GM18499 (cell line): ENCODE measurements around the gene NDUFB2.
A peak's percentile ranks its signal among the peaks of the same experiment; 100 is the strongest.
"Not testable (repeated sequence)": the region's sequence is repeated elsewhere in the genome, so short reads cannot be mapped to it uniquely, and the experiment has no call there.

Source experiments
- ATAC-seq: cut with Tn5 transposase; IDR thresholded peaks from one replicate; pipeline ENCODE4 v1.9.1; 2021; ENCODE audit warnings: moderate number of reproducible peaks; ENCODE audit not compliant: insufficient read depth, unreplicated experiment

The NDUFB2 gene

DNA sequence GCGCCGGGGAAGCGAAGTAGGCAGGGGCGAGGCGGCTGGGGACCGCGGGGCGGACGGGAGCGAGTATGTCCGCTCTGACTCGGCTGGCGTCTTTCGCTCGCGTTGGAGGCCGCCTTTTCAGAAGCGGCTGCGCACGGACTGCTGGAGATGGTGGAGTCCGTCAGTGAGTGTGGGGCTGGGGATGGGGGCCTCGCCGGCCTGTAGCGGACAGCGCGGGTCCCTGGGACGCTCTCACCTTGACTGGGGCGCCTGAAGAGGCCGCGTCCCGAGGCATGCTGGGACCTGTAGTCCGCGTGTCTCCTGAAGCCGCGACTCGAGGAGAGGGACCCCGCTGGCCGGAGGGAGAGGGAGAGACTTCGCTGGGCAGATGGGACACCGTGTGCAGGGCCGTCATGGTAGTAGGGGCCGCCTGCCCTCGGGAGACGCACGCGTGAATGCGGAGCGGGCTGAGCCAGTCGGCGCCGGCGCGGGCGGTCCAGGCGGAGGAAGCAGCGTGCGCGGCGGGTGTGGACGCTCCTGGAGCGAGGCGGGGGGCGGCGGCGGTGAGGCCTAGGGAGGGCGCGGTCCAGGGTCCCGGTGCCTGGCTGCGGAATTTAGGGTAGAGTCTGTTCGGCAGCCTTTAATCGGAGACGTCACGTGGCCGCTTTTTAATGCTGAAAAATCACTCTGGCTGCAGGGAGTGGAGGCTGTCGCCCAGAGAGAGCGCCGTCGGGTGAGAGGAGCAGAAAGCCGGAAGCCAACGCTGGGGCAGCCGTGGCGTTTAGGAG is at the start of gene NDUFB2:
TSS of gene NDUFB2 (plus strand) at position 29 of the 767 bp plus-strand sequence. CDS start at position 66, 37 bp downstream.
- peak; percentile 77 for ATAC-seq

DNA sequence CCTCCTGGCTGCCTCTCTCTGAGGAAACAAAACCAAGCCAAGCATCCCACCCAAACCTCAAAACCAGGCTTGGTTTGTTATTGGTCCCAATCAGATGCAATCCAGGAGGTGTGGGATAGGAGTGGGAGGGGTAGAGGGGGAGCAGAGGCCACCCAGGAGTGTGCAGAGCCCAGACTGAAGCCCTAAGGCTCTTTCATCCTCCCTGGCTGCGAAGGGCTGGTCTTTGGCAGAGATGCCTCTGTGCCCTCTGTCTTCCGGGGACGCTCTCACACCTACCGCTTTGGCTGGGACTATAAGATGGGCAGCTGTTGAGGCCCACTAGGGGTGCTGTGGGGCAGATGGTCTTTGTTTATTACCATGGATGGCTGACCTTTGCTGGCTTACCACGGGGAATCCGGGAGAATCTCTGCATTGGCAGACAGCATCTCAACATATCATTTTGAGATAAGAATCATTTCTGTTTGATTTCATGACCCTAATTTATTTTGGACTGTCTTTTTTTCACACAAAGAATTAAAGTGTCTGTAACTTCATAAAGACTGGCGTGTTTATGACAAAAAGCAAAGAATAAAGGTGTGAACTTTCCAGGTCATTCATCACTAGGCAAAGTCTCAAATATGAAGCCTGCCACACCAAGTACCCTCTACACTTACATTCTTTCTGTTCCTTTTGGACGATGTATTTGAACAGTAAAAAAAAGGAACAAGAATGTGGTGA is 49.4 kb upstream of the NDUFB2 start:
- no peak for ATAC-seq

DNA sequence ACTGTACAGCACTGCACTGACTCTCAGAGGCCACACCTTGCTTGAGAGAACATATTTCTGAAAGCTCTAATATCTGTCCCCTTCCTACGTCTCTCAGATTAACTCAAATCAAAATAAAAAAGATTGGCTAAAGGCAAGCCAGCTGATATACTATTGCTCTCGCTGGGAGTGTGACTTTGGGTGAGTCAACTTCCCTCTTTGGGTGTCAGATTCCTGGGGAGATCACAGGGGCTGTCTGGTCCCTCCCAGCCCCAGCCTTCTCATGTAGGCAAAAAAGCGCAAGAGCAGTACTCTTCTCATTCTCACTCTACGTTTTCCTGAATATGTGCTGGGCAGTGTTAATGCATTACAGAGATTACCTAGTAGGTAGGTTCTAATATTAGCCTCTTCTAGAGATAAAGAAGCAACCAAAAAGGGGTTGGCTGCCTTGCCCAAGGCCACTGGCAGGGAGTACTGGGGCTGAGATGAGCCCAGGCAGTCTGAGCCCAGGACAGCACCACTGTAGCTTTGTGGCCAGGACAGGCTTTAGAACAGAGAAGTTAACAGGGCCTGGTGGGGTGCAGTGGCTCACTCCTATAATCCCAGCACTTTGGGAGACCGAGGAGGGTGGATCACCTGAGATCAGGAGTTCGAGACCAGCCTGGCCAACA is 46.8 kb upstream of the NDUFB2 start:
- no peak for ATAC-seq

DNA sequence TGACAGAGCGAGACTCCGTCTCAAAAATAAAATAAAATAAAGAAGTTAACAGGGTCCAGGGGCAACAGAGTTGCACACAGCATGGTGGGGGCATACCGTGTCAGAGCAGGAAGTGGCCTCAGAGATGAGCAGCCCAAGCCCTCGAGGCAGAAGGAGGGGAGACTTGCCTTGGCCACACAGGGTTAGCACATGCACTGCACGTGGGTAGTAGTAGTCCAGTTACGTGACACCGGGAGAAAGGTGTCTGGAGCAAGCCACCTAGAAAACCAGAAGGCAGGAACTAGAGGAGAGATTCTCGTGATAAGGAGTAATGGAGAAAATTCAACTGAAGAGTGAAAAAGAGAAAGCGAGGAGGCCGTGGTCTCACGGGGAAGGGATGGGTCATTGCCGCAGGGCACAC is 46.1 kb upstream of the NDUFB2 start:
- ATAC-seq: no peak

DNA sequence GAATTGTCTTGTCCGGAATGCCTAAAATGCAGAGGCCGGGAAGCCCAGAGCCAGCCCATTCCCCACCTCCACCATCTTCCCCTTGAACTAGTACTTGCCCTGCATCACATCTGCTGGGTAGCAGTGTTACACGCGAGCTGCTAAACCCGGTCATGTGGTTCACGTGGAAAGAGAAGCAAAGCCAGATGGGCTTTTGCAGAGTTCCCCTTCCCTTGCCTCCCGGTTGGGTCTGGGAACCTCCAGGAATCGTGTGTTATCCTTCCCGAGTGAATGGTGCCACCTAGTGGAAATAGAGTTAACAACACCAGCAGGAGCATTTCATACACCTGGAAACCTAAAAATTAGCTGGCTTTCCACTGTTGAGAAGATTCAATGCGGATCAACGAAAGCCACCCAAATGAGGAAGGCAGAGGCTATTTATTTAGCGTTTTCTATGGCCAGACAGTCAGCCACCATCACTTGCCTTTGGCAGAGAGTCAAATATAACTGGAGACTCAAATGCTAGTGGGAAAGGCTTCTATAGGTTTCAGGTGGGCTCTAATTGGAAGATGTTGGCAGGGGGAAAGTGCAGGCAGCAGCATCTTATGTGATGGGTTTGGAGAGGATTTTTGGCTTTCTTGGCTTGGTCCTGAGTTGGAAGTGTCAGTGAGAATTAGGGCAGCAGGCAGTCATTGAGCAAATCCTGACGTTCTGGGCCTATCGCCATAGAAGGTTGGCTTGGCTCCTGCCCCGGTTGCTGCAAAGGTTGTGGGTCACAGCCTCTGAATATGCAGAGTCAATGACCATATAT is 43.0 kb upstream of the NDUFB2 start:
- no peak for ATAC-seq

DNA sequence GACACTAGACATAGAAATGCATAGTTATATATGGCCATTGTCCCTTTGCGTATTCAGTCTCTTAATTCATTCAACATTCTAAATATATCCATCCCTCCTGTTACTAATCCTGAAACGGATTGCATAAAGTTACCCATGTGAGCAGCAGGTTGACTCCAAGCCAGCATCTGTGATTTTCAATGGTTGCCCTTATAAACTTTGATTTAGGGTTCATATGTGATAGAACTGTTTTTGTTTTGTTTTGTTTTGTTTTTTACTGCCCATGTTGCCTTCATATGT is 42.5 kb upstream of the NDUFB2 start:
- ATAC-seq: no peak

DNA sequence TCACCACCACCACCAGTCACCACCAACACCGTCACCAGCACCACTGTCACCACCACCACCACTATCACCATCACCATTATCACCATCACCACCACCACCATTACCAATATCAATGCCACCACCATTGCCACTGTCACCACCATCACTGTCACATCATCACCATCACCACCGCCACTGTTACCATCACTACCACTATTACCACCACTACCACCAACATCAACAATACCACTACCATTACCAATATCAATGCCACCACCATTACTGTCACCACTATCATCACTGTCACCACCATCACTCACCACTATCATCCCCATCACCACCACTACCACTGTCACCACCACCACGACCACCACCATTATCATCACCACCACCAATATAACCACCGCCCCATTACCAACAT is 41.8 kb upstream of the NDUFB2 start:
- no peak for ATAC-seq

DNA sequence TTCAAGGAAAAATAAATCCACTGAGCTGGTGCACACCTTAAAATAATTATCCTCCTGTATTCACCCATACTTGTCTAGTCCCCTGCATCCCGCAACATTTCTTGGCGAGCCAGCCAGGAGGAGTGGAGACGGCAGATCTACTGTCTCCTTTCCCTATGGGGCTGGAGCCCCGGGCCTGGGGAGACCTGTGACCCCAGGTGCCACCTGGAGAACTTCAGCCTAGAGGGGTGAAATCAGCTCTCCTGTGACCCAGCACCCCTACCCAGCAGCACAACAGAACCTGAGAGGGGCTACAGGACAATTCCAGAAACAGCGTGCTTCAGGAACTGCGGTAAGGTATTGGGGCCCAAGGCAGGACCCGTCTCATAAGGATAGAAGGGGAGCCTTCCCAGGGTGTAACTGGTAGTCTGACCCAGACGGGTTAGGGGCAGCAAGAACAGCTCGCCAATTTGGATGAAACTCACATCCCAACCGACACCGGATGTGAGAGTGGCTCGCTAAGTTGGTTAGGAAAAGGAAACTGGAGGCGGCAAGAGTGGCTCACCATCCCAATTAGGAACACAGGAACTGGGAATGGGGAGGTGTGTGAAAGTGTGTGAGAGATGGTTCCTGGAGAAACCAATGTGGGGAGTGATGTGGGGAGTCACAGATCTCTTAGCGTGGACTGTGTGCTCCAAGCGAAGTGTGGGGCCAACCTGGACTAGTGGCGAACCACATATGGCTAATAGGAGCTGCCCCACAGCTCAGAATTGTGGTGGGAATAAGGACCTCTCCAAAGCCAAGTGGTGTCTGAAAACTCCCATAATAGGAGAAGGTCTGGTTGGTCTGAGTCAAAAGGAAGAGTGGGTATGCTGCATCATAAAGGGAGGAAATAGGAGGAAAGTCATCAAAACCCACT is 40.7 kb upstream of the NDUFB2 start:
- ATAC-seq: no peak

DNA sequence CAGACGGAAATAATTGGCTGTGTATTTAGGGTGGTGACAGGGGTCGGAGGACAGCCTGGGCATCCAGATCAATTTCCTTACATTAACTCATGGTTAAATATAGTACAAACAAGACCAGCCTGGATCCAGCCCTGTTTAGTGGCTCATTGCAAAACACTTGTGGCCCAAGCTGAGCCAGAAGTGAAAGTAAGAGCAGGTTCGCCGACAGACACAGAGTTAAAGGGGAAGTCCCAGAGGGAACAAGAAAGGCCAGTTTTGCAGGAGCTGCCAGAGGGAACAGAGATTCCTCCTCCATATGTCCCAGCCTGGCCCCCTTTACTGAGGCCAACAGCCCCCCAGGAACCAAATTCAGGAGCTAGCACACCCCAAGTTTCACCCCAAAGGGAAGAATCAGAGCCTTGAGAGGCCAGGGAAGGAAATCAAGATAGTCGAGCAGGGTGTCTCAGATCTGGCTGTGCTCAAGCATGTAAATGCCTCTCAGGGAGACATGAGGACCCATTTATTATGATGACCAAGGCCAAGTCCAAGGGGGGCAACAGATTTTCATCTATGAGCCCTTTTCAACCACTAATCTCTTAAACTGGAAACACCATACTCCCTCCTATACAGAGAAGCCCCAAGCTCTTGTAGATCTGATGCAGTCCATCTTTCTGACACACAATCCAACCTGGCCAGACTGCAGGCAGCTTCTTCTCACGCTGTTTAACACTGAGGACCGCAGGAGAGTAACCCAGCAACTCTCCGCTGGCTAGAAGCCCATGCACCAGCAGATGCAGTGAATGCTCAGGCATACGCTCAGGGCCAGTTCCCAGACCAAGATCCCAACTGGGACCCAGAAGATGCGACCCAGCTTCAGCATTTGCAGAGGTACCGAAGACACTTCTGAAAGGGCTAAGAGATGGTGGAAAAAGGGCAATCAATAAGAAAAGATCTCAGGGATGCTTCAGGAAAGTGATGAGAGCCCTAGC is 39.7 kb upstream of the NDUFB2 start:
- no peak for ATAC-seq

DNA sequence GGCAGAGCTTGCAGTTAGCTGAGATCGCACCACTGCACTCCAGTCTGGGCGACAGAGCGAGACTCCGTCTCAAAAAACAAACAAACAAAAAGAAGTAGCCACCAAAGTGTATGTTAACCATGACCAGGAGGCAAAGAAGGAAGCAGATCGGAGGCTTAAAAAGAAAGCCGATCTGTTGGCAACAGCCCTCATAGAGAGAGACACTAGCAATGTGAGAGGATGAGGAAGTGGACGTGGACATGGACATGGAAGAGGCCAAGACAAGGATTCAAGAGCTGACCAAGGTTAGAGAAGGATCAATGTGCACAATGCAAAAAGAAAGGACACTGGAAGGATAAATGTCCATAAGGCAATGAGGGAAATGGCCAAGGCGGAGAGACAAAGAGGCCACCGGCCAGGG is 38.6 kb upstream of the NDUFB2 start:
- no peak for ATAC-seq

DNA sequence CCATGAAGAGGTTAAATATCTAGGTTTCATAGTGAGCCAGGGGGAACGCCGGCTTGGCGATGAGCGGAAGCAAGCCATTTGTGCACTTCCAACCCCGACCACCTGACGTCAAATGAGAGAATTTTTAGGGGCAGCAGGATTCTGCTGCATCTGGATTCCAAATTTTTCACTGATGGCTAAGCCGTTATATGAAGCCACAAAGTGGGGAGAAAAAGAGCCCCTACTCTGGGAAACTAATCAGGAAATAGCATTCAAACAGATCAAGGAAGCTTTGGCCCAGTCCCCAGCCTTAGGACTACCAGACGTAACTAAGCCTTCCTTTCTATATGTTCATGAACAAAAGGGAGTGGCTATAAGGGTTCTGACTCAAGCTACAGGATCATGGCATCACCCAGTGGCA is 36.7 kb upstream of the NDUFB2 start:
- no peak for ATAC-seq

DNA sequence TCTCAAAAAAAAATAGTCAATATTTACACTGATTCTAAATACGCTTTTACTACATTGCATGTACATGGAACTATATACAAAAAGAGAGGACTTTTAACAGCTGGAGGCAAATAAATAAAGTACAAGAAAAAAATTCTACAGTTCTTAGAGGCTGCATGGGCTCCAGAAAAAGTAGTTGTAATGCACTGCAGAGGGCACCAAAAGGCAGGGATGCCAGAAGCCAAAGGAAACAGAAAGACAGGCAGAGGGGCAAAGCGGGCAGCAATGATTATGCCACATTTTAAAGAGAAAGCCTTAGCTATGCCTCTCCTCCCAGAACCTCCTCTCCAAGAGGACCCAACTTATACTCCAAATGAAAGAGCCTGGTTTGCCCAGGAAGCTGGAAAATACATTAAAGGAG is 35.4 kb upstream of the NDUFB2 start:
- no peak for ATAC-seq

DNA sequence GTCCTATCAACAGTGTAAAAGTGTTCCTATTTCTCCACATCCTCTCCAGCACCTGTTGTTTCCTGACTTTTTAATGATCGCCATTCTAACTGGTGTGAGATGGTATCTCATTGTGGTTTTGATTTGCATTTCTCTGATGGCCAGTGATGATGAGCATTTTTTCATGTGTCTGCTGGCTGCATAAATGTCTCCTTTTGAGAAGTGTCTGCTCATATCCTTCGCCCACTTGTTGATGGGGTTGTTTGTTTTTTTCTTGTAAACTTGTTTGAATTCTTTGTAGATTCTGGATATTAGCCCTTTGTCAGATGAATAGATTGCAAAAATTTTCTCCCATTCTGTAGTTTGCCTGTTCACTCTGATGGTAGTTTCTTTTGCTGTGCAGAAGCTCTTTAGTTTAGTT is 33.6 kb upstream of the NDUFB2 start:
- not testable (repeated sequence) for ATAC-seq

DNA sequence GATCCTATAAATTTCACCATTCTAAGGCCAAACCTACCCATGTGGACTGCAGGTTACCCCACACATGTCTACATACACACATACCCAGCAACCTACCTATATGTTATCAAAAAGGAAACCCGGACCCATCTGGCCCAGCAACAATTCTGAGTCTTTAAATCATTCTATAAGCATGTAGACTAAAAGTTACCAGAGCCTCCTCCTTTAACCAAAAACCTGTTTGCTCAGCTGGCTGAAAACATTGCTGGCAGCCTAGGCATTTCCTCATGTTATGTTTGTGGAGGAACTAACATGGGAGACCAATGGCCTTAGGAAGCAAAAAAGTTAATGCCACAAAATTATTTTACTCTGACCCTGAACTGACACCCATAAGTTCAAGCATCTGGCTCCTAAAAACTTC is 29.0 kb upstream of the NDUFB2 start:
- no peak for ATAC-seq

DNA sequence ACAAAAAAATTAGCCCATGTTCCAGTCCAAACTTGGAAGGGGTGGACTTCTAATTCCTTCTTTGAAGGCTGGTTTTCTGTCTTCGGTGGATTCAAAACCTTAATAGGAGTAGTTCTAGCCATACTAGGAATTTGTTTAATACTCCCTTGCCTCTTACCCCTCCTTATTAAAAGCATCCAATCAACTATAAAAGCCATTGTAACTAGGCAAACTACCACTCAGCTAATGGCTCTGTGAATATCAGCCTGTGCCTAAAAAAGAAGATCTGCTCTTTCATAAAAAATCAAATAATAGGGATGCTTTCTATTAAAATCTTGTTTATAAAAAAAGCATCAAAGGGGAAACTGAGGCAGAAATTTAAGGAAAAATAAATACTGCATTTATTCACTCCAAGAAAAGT is 27.9 kb upstream of the NDUFB2 start:
- ATAC-seq: no peak

DNA sequence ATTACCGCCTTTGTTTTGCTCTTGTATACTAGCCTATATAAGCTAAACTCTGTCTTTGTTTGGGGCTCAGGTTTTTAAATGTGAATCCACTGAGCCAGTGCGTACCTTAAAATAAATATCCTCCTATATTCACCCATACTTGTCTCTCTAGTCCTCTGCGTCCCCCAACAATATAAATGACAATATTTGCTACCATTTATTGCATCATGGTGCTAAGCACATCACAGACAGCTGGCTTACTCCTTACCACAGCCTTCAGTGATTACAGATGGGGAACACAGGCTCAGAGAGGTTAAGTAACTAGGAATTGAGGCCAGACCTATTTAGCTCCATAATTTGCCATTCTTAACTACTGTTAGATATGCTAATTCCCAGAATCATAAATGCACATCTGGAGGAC is 27.2 kb upstream of the NDUFB2 start:
- no peak for ATAC-seq

DNA sequence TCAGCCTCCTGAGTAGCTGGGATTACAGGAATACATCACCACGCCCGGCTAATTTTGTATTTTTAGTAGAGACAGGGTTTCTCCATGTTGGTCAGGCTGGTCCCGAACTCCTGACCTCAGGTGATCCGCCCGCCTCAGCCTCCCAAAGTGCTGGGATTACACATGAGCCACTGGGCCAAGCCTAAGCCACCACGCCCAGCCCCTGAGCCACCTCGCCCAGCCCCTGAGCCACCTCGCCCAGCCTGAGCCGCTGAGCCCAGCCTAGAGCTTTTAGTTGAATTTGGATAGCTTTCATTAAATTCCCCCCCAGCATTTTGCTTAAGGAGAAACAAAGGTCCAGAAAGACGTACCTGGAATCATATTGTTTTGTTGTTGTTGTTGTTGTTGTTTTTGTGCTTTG is 26.6 kb upstream of the NDUFB2 start:
- not testable (repeated sequence) for ATAC-seq

DNA sequence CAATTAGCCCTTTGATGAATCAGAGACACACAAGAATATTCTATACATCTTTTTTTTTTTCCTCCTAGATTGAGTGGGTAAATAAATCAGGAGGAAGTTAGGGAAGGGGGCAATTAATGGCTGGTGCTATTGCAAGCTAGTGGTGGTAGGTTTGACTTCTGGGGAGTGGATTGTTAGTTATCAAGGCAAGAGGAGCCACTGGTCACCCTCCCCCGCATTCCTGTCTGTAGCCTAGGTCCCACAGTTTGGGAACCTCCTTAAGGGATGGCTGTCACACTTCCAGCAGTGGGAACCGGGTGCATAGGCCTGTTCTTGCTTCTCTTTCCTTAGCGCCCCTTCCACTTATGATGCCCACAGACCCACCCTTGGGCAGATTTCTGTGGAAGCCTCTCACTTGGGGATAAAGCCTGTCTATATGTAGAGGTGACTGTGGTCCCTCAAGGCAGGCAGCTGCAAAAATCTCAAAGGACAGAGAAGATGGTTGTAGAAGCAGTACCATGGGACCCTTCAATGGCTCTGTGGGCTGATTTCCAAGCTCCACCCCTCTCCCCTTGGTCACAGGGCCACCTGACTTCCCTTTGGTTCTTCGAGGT is 26.1 kb upstream of the NDUFB2 start:
- no peak for ATAC-seq
